Stimulated activated CD8-positive, alpha-beta memory T cell treated with anti-CD3 and anti-CD28 coated beads, Interleukin-15, amount 100 ng/mL, for 4 hours (primary cell): ENCODE measurements around the gene EXOSC6.
A peak's percentile ranks its signal among the peaks of the same experiment; 100 is the strongest.
"Not testable (repeated sequence)": the region's sequence is repeated elsewhere in the genome, so short reads cannot be mapped to it uniquely, and the experiment has no call there.

Source experiments
- DNase-seq, 2 donors: peaks; one replicate each; pipeline ENCODE4 v3.0.0-alpha.2; 2020; ENCODE audit warnings: low read depth in 2 of 2

Gene EXOSC6

GRCh38 chr16:70251629-70252354 is at the start of gene EXOSC6:
EXOSC6 (minus strand) TSS chr16:70251940; CDS start chr16:70251900, 40 bp downstream.
- DNase-seq = peak; percentile 77 to 83

- DNase-seq = no peak
Measured at GRCh38 chr16:70301121-70301520, 49.4 kb upstream of the EXOSC6 start.

- DNase-seq = peak; percentile 22 to 26
Measured at GRCh38 chr16:70298988-70299938, 47.5 kb upstream of the EXOSC6 start, which contains the start of gene DDX19B. DDX19B (plus strand) TSS chr16:70299186; CDS start chr16:70299298, 112 bp downstream.

DNA sequence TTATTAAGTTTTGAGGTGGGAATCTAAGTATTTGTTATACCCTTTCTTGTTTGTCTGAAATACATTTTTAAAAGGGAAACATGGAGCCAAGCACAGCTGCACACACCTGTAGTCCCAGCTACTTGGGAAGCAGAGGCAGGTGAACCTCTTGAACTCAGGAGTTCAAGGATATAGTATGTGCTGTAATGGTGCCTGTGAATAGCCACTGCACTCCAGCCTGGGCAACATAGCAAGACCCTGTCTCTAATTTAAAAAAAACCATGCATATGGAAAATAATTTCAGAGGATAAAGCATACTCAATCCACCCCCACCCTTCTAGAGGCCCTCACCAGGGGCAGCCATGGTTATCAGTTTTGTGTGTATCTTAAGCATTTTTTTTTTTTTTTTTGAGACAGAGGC is 43.9 kb upstream of the EXOSC6 start:
- no peak for DNase-seq

DNA sequence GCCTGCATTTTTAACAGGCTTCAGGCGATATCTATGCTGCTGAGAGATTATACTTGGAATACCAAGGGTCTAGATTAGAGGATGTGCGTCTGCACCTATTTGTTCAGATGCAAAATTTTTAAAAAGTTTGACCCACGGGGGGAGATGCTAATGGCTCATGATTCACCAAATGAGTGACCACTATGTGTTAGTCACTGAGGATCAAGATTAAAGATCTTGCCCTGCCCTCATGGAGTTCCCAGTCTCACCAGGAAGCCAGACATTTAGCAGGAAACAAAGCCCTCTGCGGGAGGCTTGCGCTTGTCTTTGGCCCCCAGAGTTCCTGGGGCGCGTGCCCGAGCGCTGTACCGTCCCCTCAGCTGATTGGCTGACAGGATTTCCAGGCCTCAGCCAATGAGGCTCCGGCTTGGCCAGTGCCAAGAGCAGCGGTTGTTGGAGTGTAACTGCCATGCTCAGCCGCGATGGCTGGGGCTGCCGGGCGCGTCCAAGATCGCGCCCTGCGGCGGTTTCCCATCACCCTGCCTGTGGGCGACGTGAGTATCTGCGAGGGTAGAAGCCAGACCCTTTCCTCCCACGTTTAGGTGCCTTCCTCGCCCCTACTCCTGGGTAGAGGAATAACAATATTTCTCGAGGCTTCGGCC is 42.8 kb upstream of the EXOSC6 start:
- DNase-seq = no peak

- not testable (repeated sequence) for DNase-seq
Measured at GRCh38 chr16:70292148-70292547, 40.4 kb upstream of the EXOSC6 start.

- no peak for DNase-seq
Measured at GRCh38 chr16:70290949-70291519, 39.3 kb upstream of the EXOSC6 start.

DNA sequence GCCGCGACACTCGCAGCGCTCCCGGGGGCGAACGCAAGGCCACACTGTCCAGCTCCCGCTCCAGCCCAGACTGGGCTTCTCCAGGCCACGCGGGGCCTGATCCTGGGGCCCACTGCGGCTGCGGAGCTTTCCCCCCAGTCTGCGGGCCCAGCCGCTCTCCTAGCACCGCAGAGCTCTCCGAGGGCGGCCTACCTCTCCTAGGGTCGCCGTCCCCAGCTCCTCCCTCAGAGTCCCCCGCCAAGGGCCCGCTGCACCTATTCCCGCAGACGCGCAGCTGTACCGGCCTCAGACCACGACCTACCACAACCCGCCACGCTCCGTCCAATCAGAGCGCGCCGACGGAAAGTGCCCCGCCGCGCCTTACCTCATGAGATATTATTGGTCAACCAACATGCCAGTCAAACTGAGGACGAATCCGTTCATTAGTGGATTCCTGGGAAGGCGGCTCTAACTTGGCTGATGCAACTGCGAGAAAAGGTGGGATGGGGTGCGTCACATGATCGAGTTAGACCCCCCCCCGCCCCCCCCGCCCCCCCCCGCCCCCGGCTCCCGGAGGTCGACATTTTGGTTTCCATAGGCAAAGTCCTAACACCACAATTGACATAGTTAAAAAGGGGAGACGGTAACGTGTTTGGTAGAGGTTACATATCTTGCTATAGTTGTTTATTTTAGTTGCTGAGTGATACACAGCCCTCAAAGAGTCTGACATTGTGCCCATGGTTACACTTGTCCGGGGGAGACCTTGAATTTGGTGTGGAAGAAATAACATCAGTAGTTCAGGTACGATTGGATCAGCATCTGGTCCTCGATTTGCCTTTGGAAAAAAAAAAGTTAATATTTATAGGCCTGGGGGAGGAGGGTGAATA is 37.7 kb upstream of the EXOSC6 start, which contains the start of gene AARS1:
Gene AARS1, minus strand, starts transcription at position 278 of the 866 bp plus-strand sequence. CDS start 6,743 bp downstream, outside the sequence.
- peak; percentile 86 to 92 for DNase-seq

DNA sequence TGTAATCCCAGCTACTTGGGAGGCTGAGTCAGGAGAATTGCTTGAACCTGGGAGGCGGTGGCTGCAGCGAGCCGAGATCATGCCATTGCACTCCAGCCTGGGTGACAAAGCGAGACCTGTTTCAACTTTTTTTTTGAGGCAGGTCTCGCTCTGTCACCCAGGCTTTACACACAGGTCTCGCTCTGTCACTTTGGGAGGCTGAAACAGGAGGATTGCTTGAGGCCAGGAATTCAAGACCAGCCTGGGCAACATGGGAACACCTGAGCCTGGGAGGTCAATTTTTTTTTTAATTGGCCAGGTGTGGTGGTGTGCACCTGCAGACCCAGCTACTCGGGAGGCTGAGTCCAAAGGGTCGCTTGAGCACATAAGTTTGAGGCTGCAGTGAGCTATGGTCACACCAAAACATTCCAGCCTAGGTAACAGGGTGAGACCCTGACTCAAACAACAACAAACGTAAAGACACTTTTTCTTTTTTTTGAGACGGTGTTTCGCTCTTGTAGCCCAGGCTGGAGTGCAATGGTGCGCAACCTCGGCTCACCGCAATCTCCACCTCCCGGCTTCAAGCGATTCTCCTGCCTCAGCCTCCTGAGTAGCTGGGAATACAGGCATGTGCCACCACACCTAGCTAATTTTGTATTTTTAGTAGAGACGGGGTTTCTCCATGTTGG is 35.7 kb upstream of the EXOSC6 start:
- DNase-seq = not testable (repeated sequence)

- DNase-seq = no peak
Measured at GRCh38 chr16:70276392-70276791, 24.7 kb upstream of the EXOSC6 start.

- no peak for DNase-seq
Measured at GRCh38 chr16:70271696-70272095, 20.0 kb upstream of the EXOSC6 start.

GRCh38 chr16:70270176-70270575 is 18.4 kb upstream of the EXOSC6 start:
- no peak for DNase-seq

GRCh38 chr16:70269471-70269870 is 17.7 kb upstream of the EXOSC6 start:
- no peak for DNase-seq

GRCh38 chr16:70267922-70268321 is 16.2 kb upstream of the EXOSC6 start:
- not testable (repeated sequence) for DNase-seq

GRCh38 chr16:70267516-70267915 is 15.8 kb upstream of the EXOSC6 start:
- DNase-seq = no peak

DNA sequence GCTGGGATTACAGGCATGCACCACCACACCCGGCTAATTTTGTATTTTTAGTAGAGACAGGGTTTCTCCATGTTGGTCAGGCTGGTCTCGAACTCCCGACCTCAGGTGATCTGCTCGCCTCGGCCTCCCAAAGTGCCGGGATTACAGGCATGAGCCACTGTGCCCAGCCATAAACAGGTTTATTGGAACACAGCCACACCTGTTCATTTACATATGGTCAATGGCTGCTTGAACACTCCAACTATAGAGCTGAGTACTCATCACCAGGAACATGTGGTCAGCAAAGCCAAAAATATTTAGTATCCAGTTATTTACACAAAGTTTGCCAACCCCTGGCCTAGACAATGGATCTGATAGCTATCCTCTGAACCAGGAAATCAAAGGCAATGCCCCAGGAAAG is 8.2 kb upstream of the EXOSC6 start:
- DNase-seq = not testable (repeated sequence)

- no peak for DNase-seq
Measured at GRCh38 chr16:70258946-70259345, 7.2 kb upstream of the EXOSC6 start.

GRCh38 chr16:70258065-70258464 is 6.3 kb upstream of the EXOSC6 start:
- DNase-seq = no peak

- no peak for DNase-seq
Measured at GRCh38 chr16:70257391-70257790, 5.7 kb upstream of the EXOSC6 start.

DNA sequence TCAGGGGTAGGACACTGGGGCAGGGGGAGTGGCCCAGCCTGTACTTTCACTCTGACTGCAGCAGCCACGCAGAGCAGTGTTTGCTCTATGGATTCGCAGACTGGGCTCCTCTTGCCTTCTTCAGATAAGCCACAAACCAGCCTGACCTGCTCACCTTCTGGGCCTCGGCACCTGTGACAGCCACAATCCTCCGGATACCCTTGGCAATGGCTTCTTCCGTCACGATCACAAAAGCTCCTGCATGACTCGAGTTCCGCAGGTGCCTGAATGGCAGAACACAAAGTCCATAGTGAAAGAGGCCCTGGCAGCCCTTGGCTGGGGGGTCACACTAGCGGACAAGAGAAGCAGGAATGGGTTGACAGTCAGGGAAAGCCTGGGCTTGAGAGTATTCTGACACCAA is 3.8 kb upstream of the EXOSC6 start:
- DNase-seq = no peak
